Muscle of arm (tissue), 12 donors: Measurements from ENCODE around the gene AVEN. TPM values are rescaled to one million over a fixed set of nuclear protein-coding genes. Genes with fewer than 3 reads are reported as not detected.

ENCODE experiments used
- polyA plus RNA-seq, 12 donors: library from polyadenylated mRNA; unstranded; fragments of 120-200 nt; gene quantifications; one replicate each; pipeline ENCODE4 v1.2.1, GENCODE V29; 2013; ENCODE audit not compliant: insufficient read length in 12 of 12

The AVEN gene
- polyA plus RNA-seq, 12 donors, result 13.7 to 22.3 (median 19.0) TPM; not detected in 1

Other genes starting within 250 kb of the AVEN start
- gene CHRM5, start 70.7 kb downstream of the AVEN start, polyA plus RNA-seq, result under 1 TPM in 8 of 12 donors, not detected in 4; 0.04 to 0.17 (median 0.08) TPM
- gene EMC7, start 62.7 kb upstream of the AVEN start, polyA plus RNA-seq, result 10 to 100 TPM in 11 of 12 donors, not detected in 1; 33.8 to 66.2 (median 55.7) TPM
- gene PGBD4, start 62.9 kb upstream of the AVEN start, polyA plus RNA-seq, result 1 to 10 TPM in 11 of 12 donors, not detected in 1; 1.2 to 2.3 (median 2.0) TPM
- 100 to 1,000 TPM in 6 of 12 donors, 10 to 100 TPM in 5, not detected in 1; 64.5 to 175 (median 116) TPM for gene KATNBL1, start 170.9 kb upstream of the AVEN start, polyA plus RNA-seq
- 100 to 1,000 TPM in 1 of 12 donors, 10 to 100 TPM in 10, not detected in 1; 69.0 to 147 (median 82.7) TPM for gene EMC4, start 185.8 kb upstream of the AVEN start, polyA plus RNA-seq